ELF-1 (cell line): ENCODE data around the gene VPS33B.

Experiments used
- DNase-seq: peaks from one replicate; pipeline ENCODE4 v3.0.0-alpha.2; 2016; ENCODE audit warnings: low read depth, low spot score

The VPS33B gene

GRCh38 chr15:90982135-90982534 is 40.3 kb downstream of the VPS33B start:
- DNase-seq, result no peak

- no peak for DNase-seq
Observed at GRCh38 chr15:90981681-90982080, 40.7 kb downstream of the VPS33B start.

- no peak for DNase-seq
Observed at GRCh38 chr15:90979582-90979981, 42.8 kb downstream of the VPS33B start.

- DNase-seq, result no peak
Observed at GRCh38 chr15:90974216-90974615, 48.2 kb downstream of the VPS33B start.

GRCh38 chr15:90972133-90972532 is 50.3 kb downstream of the VPS33B start:
- no peak for DNase-seq

- no peak for DNase-seq
Observed at GRCh38 chr15:90970274-90970673, 52.1 kb downstream of the VPS33B start.

- no peak for DNase-seq
Observed at GRCh38 chr15:90968434-90968833, 54.0 kb downstream of the VPS33B start.

GRCh38 chr15:90967206-90967605 is 55.2 kb downstream of the VPS33B start:
- no peak for DNase-seq

GRCh38 chr15:90966262-90966661 is 56.1 kb downstream of the VPS33B start:
- DNase-seq, result no peak

GRCh38 chr15:90962021-90962420 is 60.4 kb downstream of the VPS33B start:
- no peak for DNase-seq

- DNase-seq, result no peak
Observed at GRCh38 chr15:90960298-90961091, 61.9 kb downstream of the VPS33B start.

GRCh38 chr15:90959894-90960293 is 62.5 kb downstream of the VPS33B start:
- no peak for DNase-seq

- no peak for DNase-seq
Observed at GRCh38 chr15:90959028-90959595, 63.3 kb downstream of the VPS33B start.

GRCh38 chr15:90957791-90958190 is 64.6 kb downstream of the VPS33B start:
- no peak for DNase-seq

- peak; percentile 32 for DNase-seq
Observed at GRCh38 chr15:90957031-90957790, 65.2 kb downstream of the VPS33B start.

- DNase-seq, result peak; percentile 93
Observed at GRCh38 chr15:90956274-90957030, 65.9 kb downstream of the VPS33B start.

GRCh38 chr15:90955624-90956273 is 66.6 kb downstream of the VPS33B start:
- peak; percentile 43 for DNase-seq

GRCh38 chr15:90954712-90955623 is 67.4 kb downstream of the VPS33B start, which contains the start of gene RCCD1:
Gene RCCD1 (plus strand): TSS chr15:90954884. CDS start chr15:90956735, 1,851 bp downstream.
- DNase-seq, result peak; percentile 96

GRCh38 chr15:90953947-90954711 is 68.3 kb downstream of the VPS33B start:
- no peak for DNase-seq
